Middle frontal gyrus (tissue), 1 donor: ENCODE results near the gene DNAJC12.
"Not testable (repeated sequence)": the region's sequence is repeated elsewhere in the genome, so short reads cannot be mapped to it uniquely, and the experiment has no call there.

Experiments
- DNase-seq: peaks from one replicate; pipeline ENCODE4 v3.0.0-alpha.2; 2015; ENCODE audit warnings: low spot score; ENCODE audit errors: extremely low spot score

DNAJC12 gene

GRCh38 chr10:67837541-67838314, at the start of gene DNAJC12:
TSS of gene DNAJC12 (minus strand) at chr10:67838188. CDS start at chr10:67838011, 177 bp downstream.
- DNase-seq, result peak; percentile 70

- DNase-seq, result peak; percentile 4
These were observed 47.1 kb upstream of the DNAJC12 start for GRCh38 chr10:67884842-67885670.

- peak; percentile 91 for DNase-seq
These were observed 46.4 kb upstream of the DNAJC12 start, which contains the start of gene SIRT1 for GRCh38 chr10:67884313-67884841. TSS of gene SIRT1 (plus strand) at chr10:67884656. CDS start at chr10:67884722, 66 bp downstream.

GRCh38 chr10:67883710-67884312, 45.8 kb upstream of the DNAJC12 start:
- no peak for DNase-seq

GRCh38 chr10:67878133-67878532, 40.1 kb upstream of the DNAJC12 start:
- no peak for DNase-seq

GRCh38 chr10:67877421-67877820, 39.4 kb upstream of the DNAJC12 start:
- DNase-seq, result not testable (repeated sequence)

GRCh38 chr10:67875340-67876238, 37.6 kb upstream of the DNAJC12 start:
- no peak for DNase-seq

- no peak for DNase-seq
These were observed 32.0 kb upstream of the DNAJC12 start for GRCh38 chr10:67869996-67870395.

GRCh38 chr10:67868132-67868531, 30.1 kb upstream of the DNAJC12 start:
- no peak for DNase-seq

GRCh38 chr10:67864607-67865371, 26.8 kb upstream of the DNAJC12 start:
- DNase-seq, result no peak

GRCh38 chr10:67863094-67863493, 25.1 kb upstream of the DNAJC12 start:
- no peak for DNase-seq

GRCh38 chr10:67861750-67862432, 23.9 kb upstream of the DNAJC12 start:
- no peak for DNase-seq

- DNase-seq, result no peak
These were observed 21.0 kb upstream of the DNAJC12 start for GRCh38 chr10:67858971-67859370.

GRCh38 chr10:67853512-67853911, 15.5 kb upstream of the DNAJC12 start:
- no peak for DNase-seq

GRCh38 chr10:67852761-67853160, 14.8 kb upstream of the DNAJC12 start:
- DNase-seq, result no peak

GRCh38 chr10:67851186-67851585, 13.2 kb upstream of the DNAJC12 start:
- DNase-seq, result no peak

GRCh38 chr10:67849331-67850011, 11.5 kb upstream of the DNAJC12 start:
- peak; percentile 89 for DNase-seq

- no peak for DNase-seq
These were observed 5.3 kb upstream of the DNAJC12 start for GRCh38 chr10:67843284-67843683.

GRCh38 chr10:67841737-67842136, 3.7 kb upstream of the DNAJC12 start:
- no peak for DNase-seq
